GM18498 (cell line): ENCODE results near the gene BAZ2A.
A peak's percentile ranks its signal among the peaks of the same experiment; 100 is the strongest.
"Not testable (repeated sequence)": the region's sequence is repeated elsewhere in the genome, so short reads cannot be mapped to it uniquely, and the experiment has no call there.

ENCODE experiments used
- ATAC-seq: cut with Tn5 transposase; IDR thresholded peaks from one replicate; pipeline ENCODE4 v1.9.1; 2021; ENCODE audit warnings: mild to moderate bottlenecking, moderate library complexity; ENCODE audit not compliant: unreplicated experiment

Gene BAZ2A

GRCh38 chr12:56599041-56599440 is 31.1 kb downstream of the BAZ2A start:
- ATAC-seq, result no peak

GRCh38 chr12:56596815-56597214 is 33.3 kb downstream of the BAZ2A start:
- ATAC-seq, result no peak

- ATAC-seq, result no peak
These were observed 36.1 kb downstream of the BAZ2A start for GRCh38 chr12:56593909-56594621.

- no peak for ATAC-seq
These were observed 38.2 kb downstream of the BAZ2A start for GRCh38 chr12:56591961-56592360.

- no peak for ATAC-seq
These were observed 39.0 kb downstream of the BAZ2A start for GRCh38 chr12:56591126-56591525.

GRCh38 chr12:56590237-56590830 is 39.8 kb downstream of the BAZ2A start:
- peak; percentile 46 for ATAC-seq

- ATAC-seq, result no peak
These were observed 40.3 kb downstream of the BAZ2A start for GRCh38 chr12:56589783-56590182.

DNA sequence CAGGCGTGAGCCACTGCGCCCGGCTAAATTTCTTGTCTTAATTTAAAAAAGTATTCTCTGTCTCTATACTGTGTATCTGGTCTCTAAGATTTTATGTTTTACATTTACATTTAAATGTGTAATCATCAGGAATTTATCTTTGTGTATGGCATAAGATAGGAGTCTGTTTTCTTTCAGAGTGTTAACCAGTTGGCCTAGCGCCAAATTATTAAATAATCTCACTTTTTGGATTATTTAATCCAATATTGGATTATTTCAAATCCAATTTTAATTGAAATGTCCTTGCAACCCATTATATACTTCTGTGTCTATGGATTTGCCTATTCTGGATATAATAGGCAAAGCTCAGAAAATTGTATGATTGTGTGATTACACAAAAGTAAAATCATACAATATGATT is 45.0 kb downstream of the BAZ2A start:
- no peak for ATAC-seq

GRCh38 chr12:56581418-56582145 is 48.5 kb downstream of the BAZ2A start:
- no peak for ATAC-seq

DNA sequence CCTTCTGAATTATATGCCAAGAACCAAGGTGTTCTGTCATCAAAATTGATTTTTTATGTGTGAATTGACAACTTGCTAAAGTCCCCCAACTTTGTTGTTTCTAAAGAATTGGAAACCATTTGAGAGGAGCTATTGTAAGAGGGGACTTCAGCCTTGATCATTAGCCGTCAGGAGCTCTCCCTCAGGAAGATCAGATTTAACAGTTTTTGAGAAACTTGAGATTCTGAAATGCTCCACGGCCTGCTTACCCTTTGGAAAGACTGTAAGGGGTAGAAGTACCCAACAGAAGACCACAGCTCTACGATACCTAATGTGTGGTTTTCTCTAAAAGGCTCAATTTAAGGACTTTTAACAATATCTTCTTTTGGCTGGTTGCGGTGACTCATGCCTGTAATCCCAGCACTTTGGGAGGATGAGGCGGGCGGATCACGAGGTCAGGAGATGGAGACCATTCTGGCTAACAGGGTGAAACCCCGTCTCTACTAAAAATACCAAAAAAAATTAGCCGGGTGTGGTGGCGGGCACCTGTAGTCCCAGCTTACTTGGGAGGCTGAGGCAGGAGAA is 51.1 kb downstream of the BAZ2A start:
- no peak for ATAC-seq

DNA sequence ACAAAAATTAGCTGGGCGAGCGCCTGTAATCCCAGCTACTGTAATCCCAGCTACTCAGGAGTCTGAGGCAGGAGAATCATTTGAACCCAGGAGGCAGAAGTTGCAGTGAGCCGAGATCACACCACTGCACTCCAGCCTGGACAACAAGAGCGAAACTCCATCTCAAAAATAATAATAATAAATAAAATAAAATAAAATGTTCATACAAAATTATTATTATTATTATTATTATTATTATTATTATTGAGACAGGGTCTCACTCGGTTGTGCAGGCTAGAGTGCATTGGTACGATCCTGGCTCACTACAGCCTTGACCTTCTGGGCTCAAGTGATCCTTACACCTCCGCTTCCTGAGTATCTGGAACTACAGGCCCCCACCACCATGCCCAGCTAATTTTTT is 52.9 kb downstream of the BAZ2A start:
- not testable (repeated sequence) for ATAC-seq

DNA sequence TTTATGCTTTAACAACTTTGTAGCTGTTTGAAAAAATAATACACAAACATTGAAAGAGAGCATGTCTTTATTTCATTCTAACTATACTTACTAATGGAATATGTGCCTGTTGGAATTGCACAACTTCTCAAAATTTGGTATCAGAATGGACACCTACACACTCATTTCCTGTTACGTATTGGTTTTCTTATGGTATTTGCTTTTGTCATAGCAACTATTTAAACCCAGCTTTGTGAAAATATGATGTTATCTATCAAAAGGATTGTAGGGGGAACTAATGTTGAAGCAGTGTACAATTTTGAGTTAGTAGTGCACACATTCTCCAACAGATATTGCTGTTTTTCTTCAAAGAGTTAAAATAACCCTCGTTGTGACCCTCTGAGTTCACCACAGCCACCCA is 55.9 kb downstream of the BAZ2A start:
- ATAC-seq, result no peak

DNA sequence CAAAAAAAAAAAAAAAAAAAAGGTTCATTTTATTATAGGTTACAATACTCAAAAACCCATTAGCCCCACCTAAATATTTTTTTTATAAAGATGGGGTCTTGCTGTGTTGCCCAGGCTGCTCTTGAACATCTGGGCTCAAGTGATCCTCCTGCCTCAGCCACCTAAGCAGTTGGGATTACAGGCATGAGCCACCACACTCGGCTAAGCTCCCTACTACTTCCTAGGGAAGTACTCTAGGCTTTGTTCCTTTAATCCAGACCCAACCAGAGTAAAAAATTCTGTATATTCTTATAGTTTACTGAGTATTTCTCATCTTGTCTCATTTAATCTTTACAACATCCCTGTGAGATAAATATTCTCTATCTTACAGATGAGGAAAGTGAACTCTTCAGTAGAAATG is 57.8 kb downstream of the BAZ2A start:
- ATAC-seq, result no peak

DNA sequence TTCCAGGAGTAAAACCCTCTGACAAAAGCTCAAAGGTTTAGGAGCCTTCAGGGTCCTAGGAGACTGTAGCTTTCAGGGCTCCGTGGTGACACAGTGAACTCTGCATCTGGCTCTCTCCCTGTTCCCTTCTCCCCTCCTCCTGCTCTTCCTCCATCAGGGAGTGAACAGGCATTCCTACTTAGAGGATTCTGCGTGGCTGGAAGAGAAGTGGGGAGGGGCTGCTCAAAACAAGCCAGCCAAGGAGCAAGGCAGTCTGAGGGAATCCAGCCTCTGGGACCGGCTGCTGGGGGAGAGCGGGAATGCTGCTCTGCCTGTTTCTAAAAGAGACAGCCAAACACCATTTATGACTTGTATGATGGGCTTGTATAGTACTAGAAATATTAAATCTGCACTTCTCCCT is 59.0 kb downstream of the BAZ2A start:
- no peak for ATAC-seq

DNA sequence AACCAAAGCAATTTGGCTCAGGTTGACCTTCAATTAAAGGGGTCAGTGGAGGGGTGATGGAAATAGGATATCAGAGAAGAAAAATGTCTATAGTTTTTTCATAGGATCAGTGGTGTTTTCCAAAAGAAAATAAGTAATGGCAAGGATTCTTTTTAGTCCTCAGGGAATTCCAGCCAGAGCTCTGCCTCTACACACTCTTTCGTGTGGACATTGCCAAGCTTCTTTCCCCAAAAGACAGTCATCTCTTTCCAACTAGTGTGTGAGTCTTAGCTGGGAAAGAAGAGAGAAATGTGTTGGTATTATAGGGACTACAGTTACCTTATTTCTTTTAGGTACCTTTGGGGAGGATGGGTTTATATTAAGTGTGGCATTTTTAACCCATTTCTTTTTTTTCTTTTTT is 62.0 kb downstream of the BAZ2A start:
- ATAC-seq, result no peak

DNA sequence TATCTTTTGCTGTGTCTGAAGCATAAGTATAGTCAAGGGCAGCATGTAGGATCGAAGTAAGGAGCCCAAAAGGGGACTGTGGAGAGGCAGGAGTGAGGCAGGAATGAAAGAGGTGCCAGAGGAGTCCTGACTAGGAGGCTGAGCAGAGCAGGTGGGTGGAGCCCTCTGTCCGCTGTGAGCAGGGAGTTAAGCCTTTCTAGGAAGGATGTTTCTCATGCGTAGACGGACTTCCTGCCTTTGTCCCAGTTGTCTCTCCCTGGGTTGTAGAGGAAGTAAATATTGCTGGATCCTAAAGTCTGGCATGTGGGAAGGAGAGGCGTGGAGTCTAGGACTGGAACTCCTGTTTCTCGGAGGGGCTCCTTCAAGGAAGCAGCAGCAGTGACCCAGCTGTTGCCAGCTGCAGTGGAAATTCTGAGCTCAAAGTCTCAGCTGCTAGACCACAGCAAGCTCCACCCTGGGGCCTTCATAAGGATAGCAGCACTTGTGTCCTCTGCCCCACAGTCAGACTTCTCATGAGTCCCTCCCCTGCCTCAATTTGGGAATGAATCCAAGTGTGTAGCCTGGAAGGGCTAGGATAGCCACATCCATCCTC is 64.5 kb downstream of the BAZ2A start:
- ATAC-seq, result peak; percentile 61

- no peak for ATAC-seq
These were observed 79.1 kb downstream of the BAZ2A start for GRCh38 chr12:56551070-56551469.

DNA sequence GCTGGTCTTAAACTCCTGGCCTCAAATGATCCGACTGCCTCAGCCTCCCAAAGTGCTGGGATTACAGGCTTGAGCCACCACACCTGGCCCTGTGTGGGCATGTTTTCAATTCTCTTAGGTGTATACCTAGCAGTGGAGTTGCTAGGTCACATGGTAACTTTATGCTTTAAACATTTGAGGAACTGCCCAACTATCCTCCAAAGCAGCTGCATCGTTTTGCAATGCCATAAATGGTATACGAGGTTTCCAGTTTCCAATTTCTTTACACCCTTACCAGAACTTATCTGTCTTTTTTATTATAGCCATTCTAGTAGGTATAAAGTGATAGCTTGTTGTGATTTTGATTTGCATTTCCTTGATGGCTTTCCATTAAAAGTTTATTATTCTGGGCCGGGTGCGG is 83.4 kb downstream of the BAZ2A start:
- no peak for ATAC-seq
